Measurements from ENCODE around the gene USP9X. TPM values are rescaled to one million over a fixed set of nuclear protein-coding genes. Genes with fewer than 3 reads are reported as not detected.

The USP9X gene
- total RNA-seq, 1 experiment from 2014 or later, result 163 TPM

DNA sequence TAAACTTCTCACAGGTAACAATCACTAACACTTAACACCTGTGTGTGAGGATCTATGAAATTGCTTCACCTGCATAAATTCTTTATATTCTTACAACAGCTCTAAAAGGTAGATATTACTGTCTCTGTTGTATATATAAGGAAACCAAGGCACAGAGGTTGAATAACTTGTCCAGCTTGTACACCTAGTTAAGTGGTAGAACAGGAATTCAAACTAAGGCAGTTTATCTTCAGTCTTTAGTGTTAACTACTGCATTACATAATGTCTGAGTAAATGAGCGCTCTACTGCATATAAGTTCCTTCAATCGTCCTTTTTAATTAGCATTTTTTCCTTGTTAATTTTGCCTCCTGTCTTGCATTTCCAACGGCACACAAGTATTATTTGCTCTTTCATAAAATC lies 15.0 kb downstream of the USP9X start:
- Mint-ChIP-seq H3K9me3 (no peaks in the 10 kb centered on the region), H3K4me3 (peak overlapping the region; percentile 2; the same call in 1 of the 2 replicates), H3K27me3 (ENCODE audit: low read depth) (no peaks in the 10 kb centered on the region; the same call in 1 of the 2 replicates), H3K27ac (no peak overlapping the region), H3K36me3 (no peaks in the 10 kb centered on the region), H3K4me1 (peaks cover 57% of the 10 kb centered on the region)
- ATAC-seq (no peak), DNase-seq (ENCODE audit: low spot score) (no peak)
- CTCF ChIA-PET, result no interaction called here
- POLR2A ChIA-PET, result no interaction called here
- no peak for TF ChIP-seq ZNF232 (CRISPR knock-in tag; IDR thresholded peaks at IDR 0.05)

GRCh38 chrX:41100819-41101218 lies 15.6 kb downstream of the USP9X start:
- ChIA-PET CTCF (no interaction called here), POLR2A (no interaction called here)
- no peaks in the 10 kb centered on the region for H3K9me3 Mint-ChIP-seq
- H3K27me3 Mint-ChIP-seq (ENCODE audit: low read depth), result no peaks in the 10 kb centered on the region; the same call in 1 of the 2 replicates
- no peak overlapping the region for H3K4me3 Mint-ChIP-seq
- DNase-seq (ENCODE audit: low spot score) (no peak), ATAC-seq (no peak)
- no peaks in the 10 kb centered on the region for H3K36me3 Mint-ChIP-seq
- H3K27ac Mint-ChIP-seq, result no peak overlapping the region
- TF ChIP-seq ELF4 (CRISPR knock-in tag; IDR thresholded peaks at IDR 0.05; ENCODE audit: low read depth) (no peak), IRF2 (CRISPR knock-in tag; IDR thresholded peaks at IDR 0.05; ENCODE audit: borderline replicate concordance, low read depth) (no peak), ZNF138 (CRISPR knock-in tag; conservative IDR thresholded peaks at IDR 0.05) (no peak), ZNF396 (CRISPR knock-in tag; IDR thresholded peaks at IDR 0.05; ENCODE audit: borderline replicate concordance) (no peak), SOX15 (CRISPR knock-in tag; IDR thresholded peaks at IDR 0.05) (no peak)
- TF ChIP-seq, protein P1, sequence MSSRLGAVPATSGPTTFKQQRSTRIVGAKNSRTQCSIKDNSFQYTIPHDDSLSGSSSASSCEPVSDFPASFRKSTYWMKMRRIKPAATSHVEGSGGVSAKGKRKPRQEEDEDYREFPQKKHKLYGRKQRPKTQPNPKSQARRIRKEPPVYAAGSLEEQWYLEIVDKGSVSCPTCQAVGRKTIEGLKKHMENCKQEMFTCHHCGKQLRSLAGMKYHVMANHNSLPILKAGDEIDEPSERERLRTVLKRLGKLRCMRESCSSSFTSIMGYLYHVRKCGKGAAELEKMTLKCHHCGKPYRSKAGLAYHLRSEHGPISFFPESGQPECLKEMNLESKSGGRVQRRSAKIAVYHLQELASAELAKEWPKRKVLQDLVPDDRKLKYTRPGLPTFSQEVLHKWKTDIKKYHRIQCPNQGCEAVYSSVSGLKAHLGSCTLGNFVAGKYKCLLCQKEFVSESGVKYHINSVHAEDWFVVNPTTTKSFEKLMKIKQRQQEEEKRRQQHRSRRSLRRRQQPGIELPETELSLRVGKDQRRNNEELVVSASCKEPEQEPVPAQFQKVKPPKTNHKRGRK (CRISPR knock-in tag; IDR thresholded peaks at IDR 0.05; ENCODE audit: borderline replicate concordance), result no peak
- TF ChIP-seq, protein P2, sequence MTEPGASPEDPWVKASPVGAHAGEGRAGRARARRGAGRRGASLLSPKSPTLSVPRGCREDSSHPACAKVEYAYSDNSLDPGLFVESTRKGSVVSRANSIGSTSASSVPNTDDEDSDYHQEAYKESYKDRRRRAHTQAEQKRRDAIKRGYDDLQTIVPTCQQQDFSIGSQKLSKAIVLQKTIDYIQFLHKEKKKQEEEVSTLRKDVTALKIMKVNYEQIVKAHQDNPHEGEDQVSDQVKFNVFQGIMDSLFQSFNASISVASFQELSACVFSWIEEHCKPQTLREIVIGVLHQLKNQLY (CRISPR knock-in tag; IDR thresholded peaks at IDR 0.05), result no peak
- H3K4me1 Mint-ChIP-seq, result peaks cover 57% of the 10 kb centered on the region

DNA sequence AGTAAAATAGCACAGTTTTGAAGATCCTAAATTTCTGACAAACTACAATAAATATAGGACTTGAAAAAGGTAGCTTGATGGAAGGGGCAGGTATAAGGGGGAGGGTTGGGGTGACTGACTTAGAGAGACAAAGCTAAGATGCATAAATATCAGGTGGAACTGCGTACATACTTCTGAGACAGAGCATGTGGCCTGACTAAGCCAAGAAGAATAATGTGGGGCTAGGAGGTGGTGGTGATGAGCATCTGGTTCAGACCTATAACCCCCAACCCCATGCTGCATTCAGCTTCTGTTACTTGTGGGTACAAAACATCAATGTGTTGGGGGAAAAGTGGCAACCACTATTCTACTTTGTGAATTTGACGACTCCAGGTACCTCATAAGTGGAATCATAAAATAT lies 19.8 kb downstream of the USP9X start:
- no peak for ATAC-seq
- Mint-ChIP-seq H3K4me3 (peak overlapping the region; percentile 27; the same call in 1 of the 2 replicates), H3K4me1 (peaks cover 67% of the 10 kb centered on the region), H3K27ac (no peak overlapping the region), H3K9me3 (no peaks in the 10 kb centered on the region), H3K27me3 (ENCODE audit: low read depth) (no peaks in the 10 kb centered on the region), H3K36me3 (no peaks in the 10 kb centered on the region)
- ChIA-PET POLR2A (no interaction called here), CTCF (interaction anchor here (1.5 kb wide), 1 partner anchor 10 kb away, joined by 7 read pairs; no protein-coding TSS in a partner anchor)
- no peak for DNase-seq (ENCODE audit: low spot score)
- TF ChIP-seq, protein P3, sequence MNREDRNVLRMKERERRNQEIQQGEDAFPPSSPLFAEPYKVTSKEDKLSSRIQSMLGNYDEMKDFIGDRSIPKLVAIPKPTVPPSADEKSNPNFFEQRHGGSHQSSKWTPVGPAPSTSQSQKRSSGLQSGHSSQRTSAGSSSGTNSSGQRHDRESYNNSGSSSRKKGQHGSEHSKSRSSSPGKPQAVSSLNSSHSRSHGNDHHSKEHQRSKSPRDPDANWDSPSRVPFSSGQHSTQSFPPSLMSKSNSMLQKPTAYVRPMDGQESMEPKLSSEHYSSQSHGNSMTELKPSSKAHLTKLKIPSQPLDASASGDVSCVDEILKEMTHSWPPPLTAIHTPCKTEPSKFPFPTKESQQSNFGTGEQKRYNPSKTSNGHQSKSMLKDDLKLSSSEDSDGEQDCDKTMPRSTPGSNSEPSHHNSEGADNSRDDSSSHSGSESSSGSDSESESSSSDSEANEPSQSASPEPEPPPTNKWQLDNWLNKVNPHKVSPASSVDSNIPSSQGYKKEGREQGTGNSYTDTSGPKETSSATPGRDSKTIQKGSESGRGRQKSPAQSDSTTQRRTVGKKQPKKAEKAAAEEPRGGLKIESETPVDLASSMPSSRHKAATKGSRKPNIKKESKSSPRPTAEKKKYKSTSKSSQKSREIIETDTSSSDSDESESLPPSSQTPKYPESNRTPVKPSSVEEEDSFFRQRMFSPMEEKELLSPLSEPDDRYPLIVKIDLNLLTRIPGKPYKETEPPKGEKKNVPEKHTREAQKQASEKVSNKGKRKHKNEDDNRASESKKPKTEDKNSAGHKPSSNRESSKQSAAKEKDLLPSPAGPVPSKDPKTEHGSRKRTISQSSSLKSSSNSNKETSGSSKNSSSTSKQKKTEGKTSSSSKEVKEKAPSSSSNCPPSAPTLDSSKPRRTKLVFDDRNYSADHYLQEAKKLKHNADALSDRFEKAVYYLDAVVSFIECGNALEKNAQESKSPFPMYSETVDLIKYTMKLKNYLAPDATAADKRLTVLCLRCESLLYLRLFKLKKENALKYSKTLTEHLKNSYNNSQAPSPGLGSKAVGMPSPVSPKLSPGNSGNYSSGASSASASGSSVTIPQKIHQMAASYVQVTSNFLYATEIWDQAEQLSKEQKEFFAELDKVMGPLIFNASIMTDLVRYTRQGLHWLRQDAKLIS (CRISPR knock-in tag; IDR thresholded peaks at IDR 0.05; ENCODE audit: borderline replicate concordance), result no peak
- TF ChIP-seq, protein P4, sequence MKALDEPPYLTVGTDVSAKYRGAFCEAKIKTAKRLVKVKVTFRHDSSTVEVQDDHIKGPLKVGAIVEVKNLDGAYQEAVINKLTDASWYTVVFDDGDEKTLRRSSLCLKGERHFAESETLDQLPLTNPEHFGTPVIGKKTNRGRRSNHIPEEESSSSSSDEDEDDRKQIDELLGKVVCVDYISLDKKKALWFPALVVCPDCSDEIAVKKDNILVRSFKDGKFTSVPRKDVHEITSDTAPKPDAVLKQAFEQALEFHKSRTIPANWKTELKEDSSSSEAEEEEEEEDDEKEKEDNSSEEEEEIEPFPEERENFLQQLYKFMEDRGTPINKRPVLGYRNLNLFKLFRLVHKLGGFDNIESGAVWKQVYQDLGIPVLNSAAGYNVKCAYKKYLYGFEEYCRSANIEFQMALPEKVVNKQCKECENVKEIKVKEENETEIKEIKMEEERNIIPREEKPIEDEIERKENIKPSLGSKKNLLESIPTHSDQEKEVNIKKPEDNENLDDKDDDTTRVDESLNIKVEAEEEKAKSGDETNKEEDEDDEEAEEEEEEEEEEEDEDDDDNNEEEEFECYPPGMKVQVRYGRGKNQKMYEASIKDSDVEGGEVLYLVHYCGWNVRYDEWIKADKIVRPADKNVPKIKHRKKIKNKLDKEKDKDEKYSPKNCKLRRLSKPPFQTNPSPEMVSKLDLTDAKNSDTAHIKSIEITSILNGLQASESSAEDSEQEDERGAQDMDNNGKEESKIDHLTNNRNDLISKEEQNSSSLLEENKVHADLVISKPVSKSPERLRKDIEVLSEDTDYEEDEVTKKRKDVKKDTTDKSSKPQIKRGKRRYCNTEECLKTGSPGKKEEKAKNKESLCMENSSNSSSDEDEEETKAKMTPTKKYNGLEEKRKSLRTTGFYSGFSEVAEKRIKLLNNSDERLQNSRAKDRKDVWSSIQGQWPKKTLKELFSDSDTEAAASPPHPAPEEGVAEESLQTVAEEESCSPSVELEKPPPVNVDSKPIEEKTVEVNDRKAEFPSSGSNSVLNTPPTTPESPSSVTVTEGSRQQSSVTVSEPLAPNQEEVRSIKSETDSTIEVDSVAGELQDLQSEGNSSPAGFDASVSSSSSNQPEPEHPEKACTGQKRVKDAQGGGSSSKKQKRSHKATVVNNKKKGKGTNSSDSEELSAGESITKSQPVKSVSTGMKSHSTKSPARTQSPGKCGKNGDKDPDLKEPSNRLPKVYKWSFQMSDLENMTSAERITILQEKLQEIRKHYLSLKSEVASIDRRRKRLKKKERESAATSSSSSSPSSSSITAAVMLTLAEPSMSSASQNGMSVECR (CRISPR knock-in tag; IDR thresholded peaks at IDR 0.05; ENCODE audit: borderline replicate concordance), result no peak
- TF ChIP-seq, protein P1 (CRISPR knock-in tag; IDR thresholded peaks at IDR 0.05; ENCODE audit: borderline replicate concordance), result no peak
- no peak for TF ChIP-seq GTF2I (CRISPR knock-in tag; conservative IDR thresholded peaks at IDR 0.05)
- no peak for TF ChIP-seq ZBTB21 (CRISPR knock-in tag; IDR thresholded peaks at IDR 0.05; ENCODE audit: borderline replicate concordance)
- no peak for TF ChIP-seq ZNF263 (CRISPR knock-in tag; IDR thresholded peaks at IDR 0.05; ENCODE audit: low read depth)
- no peak for TF ChIP-seq NR1H2 (CRISPR knock-in tag; IDR thresholded peaks at IDR 0.05)
- TF ChIP-seq, protein P5, sequence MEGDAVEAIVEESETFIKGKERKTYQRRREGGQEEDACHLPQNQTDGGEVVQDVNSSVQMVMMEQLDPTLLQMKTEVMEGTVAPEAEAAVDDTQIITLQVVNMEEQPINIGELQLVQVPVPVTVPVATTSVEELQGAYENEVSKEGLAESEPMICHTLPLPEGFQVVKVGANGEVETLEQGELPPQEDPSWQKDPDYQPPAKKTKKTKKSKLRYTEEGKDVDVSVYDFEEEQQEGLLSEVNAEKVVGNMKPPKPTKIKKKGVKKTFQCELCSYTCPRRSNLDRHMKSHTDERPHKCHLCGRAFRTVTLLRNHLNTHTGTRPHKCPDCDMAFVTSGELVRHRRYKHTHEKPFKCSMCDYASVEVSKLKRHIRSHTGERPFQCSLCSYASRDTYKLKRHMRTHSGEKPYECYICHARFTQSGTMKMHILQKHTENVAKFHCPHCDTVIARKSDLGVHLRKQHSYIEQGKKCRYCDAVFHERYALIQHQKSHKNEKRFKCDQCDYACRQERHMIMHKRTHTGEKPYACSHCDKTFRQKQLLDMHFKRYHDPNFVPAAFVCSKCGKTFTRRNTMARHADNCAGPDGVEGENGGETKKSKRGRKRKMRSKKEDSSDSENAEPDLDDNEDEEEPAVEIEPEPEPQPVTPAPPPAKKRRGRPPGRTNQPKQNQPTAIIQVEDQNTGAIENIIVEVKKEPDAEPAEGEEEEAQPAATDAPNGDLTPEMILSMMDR (IDR thresholded peaks at IDR 0.05), result no peak
- no peak for TF ChIP-seq HMGA2 (CRISPR knock-in tag; IDR thresholded peaks at IDR 0.05)
- TF ChIP-seq JAZF1 (CRISPR knock-in tag; IDR thresholded peaks at IDR 0.05), result no peak
- no peak for TF ChIP-seq ZNF396 (CRISPR knock-in tag; IDR thresholded peaks at IDR 0.05; ENCODE audit: borderline replicate concordance)
- no peak for TF ChIP-seq JUN (CRISPR knock-in tag; IDR thresholded peaks at IDR 0.05)
